ENCODE results near the gene KANK2.

DNA sequence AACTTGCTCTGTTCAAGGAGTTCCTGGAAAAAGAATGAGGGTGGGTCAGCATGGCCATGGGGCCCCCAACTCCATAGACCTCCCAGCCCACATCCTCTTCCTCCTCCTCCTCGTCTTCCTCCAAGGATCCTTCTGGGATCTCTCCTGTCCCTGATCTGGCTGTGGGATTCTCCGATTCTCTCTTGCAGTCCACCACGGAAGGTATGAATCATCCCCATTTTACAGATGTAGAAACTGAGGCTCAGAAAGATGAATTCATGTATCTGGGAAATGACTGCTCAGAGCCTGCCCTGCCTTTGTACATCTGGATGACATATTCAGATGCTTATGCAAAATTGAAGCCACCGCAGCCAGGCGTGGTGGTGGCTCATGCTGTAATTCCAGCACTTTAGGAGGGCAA lies 2.2 kb upstream of the KANK2 start:
- TF ChIP-seq CTCF (IDR thresholded peaks at IDR 0.05; ENCODE audit: low read depth, low read length) (no peak), MAX (IDR thresholded peaks at IDR 0.05; ENCODE audit: low read depth, low read length) (no peak), POLR2A (IDR thresholded peaks at IDR 0.05; ENCODE audit: extremely low read depth, insufficient read length) (no peak), MYC (IDR thresholded peaks at IDR 0.05; ENCODE audit: low read depth, low read length) (no peak)

Measured in NB4 (cell line).